ENCODE measurements around the gene ZBTB7B. TPM values are rescaled to one million over a fixed set of nuclear protein-coding genes. Genes with fewer than 3 reads are reported as not detected.

The ZBTB7B gene
- total and polyA plus RNA-seq, 9 of the 15 experiments (the other 6 are each of a cell fraction or from before 2014, with no cell fraction given), result 0.04 to 46.5 (median 15.2) TPM

DNA sequence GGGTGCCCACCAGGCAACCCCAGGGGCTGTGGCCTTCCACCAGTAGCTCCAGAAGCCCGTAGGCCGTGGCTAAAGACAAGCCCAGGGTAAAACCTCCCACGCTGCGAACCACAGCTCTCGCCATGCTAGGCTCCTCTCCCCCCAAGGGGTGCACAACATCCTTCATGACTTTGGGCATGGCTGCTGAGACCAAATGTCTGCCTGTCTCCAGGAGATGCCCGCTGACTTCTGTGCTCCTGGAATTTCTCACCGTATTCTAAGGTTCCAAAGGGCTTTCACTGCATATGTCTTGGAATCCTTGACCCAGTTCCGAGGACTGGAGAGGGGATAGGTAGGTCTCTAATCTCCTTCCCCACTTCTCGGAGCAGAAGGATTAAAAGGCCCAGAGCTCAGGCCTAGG lies 30.9 kb downstream of the ZBTB7B start, which contains the start of the genes DCST1 and DCST2:
Gene DCST1, plus strand, starts transcription at position 301 of the 400 bp plus-strand sequence. CDS start 213 bp downstream, outside the sequence.
Gene DCST2, minus strand, starts transcription at position 258 of the 400 bp plus-strand sequence. Its CDS starts 80 bp downstream, at position 178.
- Histone ChIP-seq H3K27ac (ENCODE audit: extremely low read depth, low read depth, low read length) (no peak within 1 kb of the TSS), H3K4me2 (ENCODE audit: insufficient read depth, low read length) (no peak within 1 kb of the TSS), H3K36me3 (ENCODE audit: control insufficient read depth, insufficient read depth, low read length) (no peaks in the 10 kb centered on the region), H3K9ac (ENCODE audit: insufficient read depth in 1 of 2, low read depth in 2 of 2, low read length in 2 of 2) (peak within 1 kb of the TSS in 1 of 2 experiments; percentile 58; a peak in 2 of 4 replicates), H3K4me3 (no peak within 1 kb of the TSS), H4K20me1 (replicated peaks; ENCODE audit: control insufficient read depth, insufficient read depth, low read length) (no peaks in the 10 kb centered on the region), H3K9me3 (replicated peaks; ENCODE audit: control insufficient read depth, insufficient read depth, low read depth, low read length) (no peaks in the 10 kb centered on the region), H2AFZ (ENCODE audit: low read depth, low read length) (no peak within 1 kb of the TSS), H3K79me2 (ENCODE audit: control insufficient read depth, insufficient read depth, low read length) (no peaks in the 10 kb centered on the region), H3K9me1 (ENCODE audit: control insufficient read depth, insufficient read depth, low read length) (no peaks in the 10 kb centered on the region), H3K27me3 (ENCODE audit: control insufficient read depth in 2 of 2, insufficient read depth in 2 of 2, low read length in 2 of 2) (peaks cover 0 to 23% of the 10 kb centered on the region in 2 experiments; a peak in 3 of 5 replicates), H3K4me1 (replicated peaks in 1 of 2; ENCODE audit: control insufficient read depth in 2 of 2, insufficient read depth in 2 of 2, low read length in 2 of 2) (peaks cover under 1 to 18% of the 10 kb centered on the region in 2 experiments; a peak in 3 of 5 replicates)
- TF ChIP-seq ZFP1 (CRISPR knock-in tag; IDR thresholded peaks at IDR 0.05), result no peak
- TF ChIP-seq POLR2A (conservative IDR thresholded peaks at IDR 0.05), result no peak
- TF ChIP-seq ZHX1 (conservative IDR thresholded peaks at IDR 0.05; ENCODE audit: low read length), result no peak
- no peak for TF ChIP-seq BRCA1 (IDR thresholded peaks at IDR 0.05)
- no peak for TF ChIP-seq BRCA1 (CRISPR knock-in tag; IDR thresholded peaks at IDR 0.05)
- TF ChIP-seq, protein P1, sequence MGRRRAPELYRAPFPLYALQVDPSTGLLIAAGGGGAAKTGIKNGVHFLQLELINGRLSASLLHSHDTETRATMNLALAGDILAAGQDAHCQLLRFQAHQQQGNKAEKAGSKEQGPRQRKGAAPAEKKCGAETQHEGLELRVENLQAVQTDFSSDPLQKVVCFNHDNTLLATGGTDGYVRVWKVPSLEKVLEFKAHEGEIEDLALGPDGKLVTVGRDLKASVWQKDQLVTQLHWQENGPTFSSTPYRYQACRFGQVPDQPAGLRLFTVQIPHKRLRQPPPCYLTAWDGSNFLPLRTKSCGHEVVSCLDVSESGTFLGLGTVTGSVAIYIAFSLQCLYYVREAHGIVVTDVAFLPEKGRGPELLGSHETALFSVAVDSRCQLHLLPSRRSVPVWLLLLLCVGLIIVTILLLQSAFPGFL (CRISPR knock-in tag; IDR thresholded peaks at IDR 0.05), result no peak
- TF ChIP-seq C11orf30 (IDR thresholded peaks at IDR 0.05; ENCODE audit: low read depth), result no peak
- no peak for TF ChIP-seq KLF13 (tag; IDR thresholded peaks at IDR 0.05; ENCODE audit: borderline replicate concordance, low read depth)
- TF ChIP-seq ZNF239 (CRISPR knock-in tag; IDR thresholded peaks at IDR 0.05), result no peak
- no peak for TF ChIP-seq ASH1L (IDR thresholded peaks at IDR 0.05; ENCODE audit: borderline replicate concordance, low read depth, partially characterized antibody)
- TF ChIP-seq ZNF384 (IDR thresholded peaks at IDR 0.05; ENCODE audit: low read depth, low read length), result no peak
- TF ChIP-seq GABPA (tag; conservative IDR thresholded peaks at IDR 0.05; ENCODE audit: low read depth), result no peak
- TF ChIP-seq NFIX (CRISPR knock-in tag; IDR thresholded peaks at IDR 0.05; ENCODE audit: low read depth), result no peak
- TF ChIP-seq BCL6 (CRISPR knock-in tag; IDR thresholded peaks at IDR 0.05), result no peak
- no peak for TF ChIP-seq ZKSCAN8 (CRISPR knock-in tag; IDR thresholded peaks at IDR 0.05)
- TF ChIP-seq ELK3 (CRISPR knock-in tag; IDR thresholded peaks at IDR 0.05), result no peak
- TF ChIP-seq, protein P2, sequence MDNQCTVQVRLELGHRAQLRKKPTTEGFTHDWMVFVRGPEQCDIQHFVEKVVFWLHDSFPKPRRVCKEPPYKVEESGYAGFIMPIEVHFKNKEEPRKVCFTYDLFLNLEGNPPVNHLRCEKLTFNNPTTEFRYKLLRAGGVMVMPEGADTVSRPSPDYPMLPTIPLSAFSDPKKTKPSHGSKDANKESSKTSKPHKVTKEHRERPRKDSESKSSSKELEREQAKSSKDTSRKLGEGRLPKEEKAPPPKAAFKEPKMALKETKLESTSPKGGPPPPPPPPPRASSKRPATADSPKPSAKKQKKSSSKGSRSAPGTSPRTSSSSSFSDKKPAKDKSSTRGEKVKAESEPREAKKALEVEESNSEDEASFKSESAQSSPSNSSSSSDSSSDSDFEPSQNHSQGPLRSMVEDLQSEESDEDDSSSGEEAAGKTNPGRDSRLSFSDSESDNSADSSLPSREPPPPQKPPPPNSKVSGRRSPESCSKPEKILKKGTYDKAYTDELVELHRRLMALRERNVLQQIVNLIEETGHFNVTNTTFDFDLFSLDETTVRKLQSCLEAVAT (IDR thresholded peaks at IDR 0.05), result no peak
- no peak for TF ChIP-seq SP1 (CRISPR knock-in tag; IDR thresholded peaks at IDR 0.05)
- DNase-seq (ENCODE audit: extremely low read depth in 1 of 4, low spot score in 3 of 4) (no peak), ATAC-seq (no peak), FAIRE-seq (no peak)
- BruUV-seq (replicated peaks), result no TSS peak
- ChIA-PET POLR2A (interaction anchor here (1.3 to 1.9 kb wide), 2 partner anchors 14 to 16 kb away, joined by 4 to 8 read pairs; no protein-coding TSS in a partner anchor), CTCF (ENCODE audit: low intra/inter-chr PET ratio) (no interaction called here)
- in situ Hi-C loops (cut with MboI), result no loop called here
- WGBS (ENCODE audit: insufficient coverage, low coverage, missing lambda C conversion rate), result 26% methylated on average over 7 of the region's 9 CpGs
- intact Hi-C loops (cut with micrococcal nuclease), result no loop called here

Data from K562 (cell line).